K562 (cell line): Measurements from ENCODE around the gene FXR1. TPM values are rescaled to one million over a fixed set of nuclear protein-coding genes. Genes with fewer than 3 reads are reported as not detected.
A peak's percentile ranks its signal among the peaks of the same experiment; 100 is the strongest.

Experiments
- ATAC-seq: fragments of 200-7000 bp; cut with Tn5 transposase; 3 replicates; pipeline ENCODE4 v1.9.1; 2020; ENCODE audit warnings: moderate library complexity
- BruUV-seq: library from RNA; stranded (reverse); fragments of 400-500 nt; replicated peaks from 2 replicates; lab custom pipeline; 2021; lab: Mats Ljungman, UMichigan
- CTCF ChIA-PET: fragments of 300-600 bp; formaldehyde crosslinking; extraction: SDS; loops from one replicate; lab custom pipeline; 2021; ENCODE audit warnings: low intra/inter-chr PET ratio; lab: Yijun Ruan, JAX
- POLR2A ChIA-PET: fragments of 300-600, 350-650 bp; sonication (Branson Sonifier 250); formaldehyde crosslinking; extraction: SDS; loops from one replicate; lab custom pipeline; 2021; ENCODE audit warnings: antibody characterized with exemption, inconsistent platforms; lab: Yijun Ruan, JAX
- DNase-seq, 4 experiments: peaks; one replicate each; pipeline versions ENCODE4 v3.0.0 to v3.0.0-alpha.2; 2011 to 2018; ENCODE audit warnings: low spot score in 3 of 4, mixed read lengths in 3 of 4; ENCODE audit errors: extremely low read depth in 1 of 4
- FAIRE-seq: peaks from 2 replicates; lab custom pipeline; 2011; peaks lifted over from hg19 to GRCh38; lab: Jason Lieb, UNC
- H2AFZ ChIP-seq: 2 replicates; pipeline ENCODE4 v1.6.0; 2011; ENCODE audit warnings: low read depth, low read length, control low read depth, inconsistent platforms
- H3K27ac ChIP-seq: fragments of 200-600 bp; 3 replicates; pipeline ENCODE4 v1.8.0; 2011; ENCODE audit warnings: low read depth, mild to moderate bottlenecking, control low read depth, inconsistent platforms, low read length, moderate library complexity, mixed read lengths; ENCODE audit errors: extremely low read depth
- H3K27me3 ChIP-seq, 2 experiments: fragments of 300-600 bp in 1 of 2; 2 replicates in 1 of 2; 3 replicates in 1 of 2; pipeline versions ENCODE4 v1.6.0 to v1.8.0; 2011; ENCODE audit warnings: inconsistent platforms in 2 of 2, low read length in 2 of 2, mild to moderate bottlenecking in 1 of 2, mixed read lengths in 1 of 2, moderate library complexity in 1 of 2; ENCODE audit not compliant: control insufficient read depth in 2 of 2, insufficient read depth in 2 of 2
- H3K36me3 ChIP-seq: fragments of 300-600 bp; 3 replicates; pipeline ENCODE4 v1.8.0; 2011; ENCODE audit warnings: mild to moderate bottlenecking, low read length, inconsistent platforms; ENCODE audit not compliant: control insufficient read depth, insufficient read depth
- H3K4me1 ChIP-seq, 2 experiments: fragments of 200-600 bp in 1 of 2; replicated peaks in 1 of 2; 2 replicates in 1 of 2; 3 replicates in 1 of 2; pipeline versions ENCODE4 v1.5.1 to v1.8.0; 2011; ENCODE audit warnings: inconsistent platforms in 2 of 2, low read length in 2 of 2, mild to moderate bottlenecking in 1 of 2, mixed read lengths in 1 of 2, moderate library complexity in 1 of 2; ENCODE audit not compliant: control insufficient read depth in 2 of 2, insufficient read depth in 2 of 2
- H3K4me2 ChIP-seq: 2 replicates; pipeline ENCODE4 v1.6.1; 2011; ENCODE audit warnings: low read length, control low read depth, inconsistent platforms, mixed read lengths; ENCODE audit not compliant: insufficient read depth
- H3K4me3 ChIP-seq: fragments of 200-600 bp; sonication (generic), shearing (Covaris generic); 2 replicates; pipeline ENCODE4 v1.5.1; 2016; ENCODE audit warnings: control low read depth, inconsistent platforms
- H3K79me2 ChIP-seq: fragments of 200-600 bp; 3 replicates; pipeline ENCODE4 v1.8.0; 2011; ENCODE audit warnings: low read length, inconsistent platforms; ENCODE audit not compliant: control insufficient read depth, insufficient read depth
- H3K9ac ChIP-seq, 2 experiments: 2 replicates each; pipeline versions ENCODE4 v1.6.0 to v1.6.1; 2011; ENCODE audit warnings: low read depth in 2 of 2, low read length in 2 of 2, control low read depth in 1 of 2, inconsistent platforms in 1 of 2, mild to moderate bottlenecking in 1 of 2, mixed read lengths in 1 of 2; ENCODE audit not compliant: insufficient read depth in 1 of 2
- H3K9me1 ChIP-seq: one replicate; pipeline ENCODE4 v1.6.0; 2011; ENCODE audit warnings: inconsistent platforms, mild to moderate bottlenecking, low read length, moderate library complexity; ENCODE audit not compliant: control insufficient read depth, insufficient read depth
- H3K9me3 ChIP-seq: replicated peaks from 2 replicates; pipeline ENCODE4 v1.5.1; 2011; ENCODE audit warnings: low read depth, low read length, inconsistent platforms; ENCODE audit not compliant: control insufficient read depth, insufficient read depth
- H4K20me1 ChIP-seq: replicated peaks from 2 replicates; pipeline ENCODE4 v1.6.1; 2011; ENCODE audit warnings: low read length, inconsistent platforms, mixed read lengths; ENCODE audit not compliant: control insufficient read depth, insufficient read depth
- ARID2 ChIP-seq: fragments of 450-650 bp; IDR thresholded peaks from 2 replicates; pipeline ENCODE4 v1.6.1; 2017; ENCODE audit warnings: antibody characterized with exemption, mild to moderate bottlenecking
- FIP1L1 ChIP-seq: fragments of 200-400 bp; formaldehyde crosslinking; IDR thresholded peaks from 2 replicates; pipeline ENCODE4 v1.6.1; 2018; ENCODE audit warnings: mild to moderate bottlenecking, low read depth, low read length; ENCODE audit not compliant: poor library complexity, severe bottlenecking
- ILF3 ChIP-seq: fragments of 450-650 bp; IDR thresholded peaks from 2 replicates; pipeline ENCODE4 v1.6.1; 2018; ENCODE audit warnings: antibody characterized with exemption, mild to moderate bottlenecking, moderate library complexity, borderline replicate concordance
- MCM5 ChIP-seq: fragments of 450-650 bp; IDR thresholded peaks from 2 replicates; pipeline ENCODE4 v1.6.1; 2016; ENCODE audit warnings: low read depth
- PHB ChIP-seq: fragments of 250-450 bp; sonication (Bioruptor Pico); IDR thresholded peaks from 2 replicates; pipeline ENCODE4 v1.5.0; 2021
- RBM25 ChIP-seq: fragments of 200-400 bp; formaldehyde crosslinking; IDR thresholded peaks from 2 replicates; pipeline ENCODE4 v1.6.1; 2018; ENCODE audit warnings: low read length, low read depth, moderate library complexity; ENCODE audit not compliant: severe bottlenecking
- RCOR1 ChIP-seq, 2 experiments: IDR thresholded peaks; 2 replicates each; pipeline ENCODE4 v1.6.1; 2012; ENCODE audit warnings: low read depth in 2 of 2, low read length in 2 of 2, borderline replicate concordance in 1 of 2, improper control_type of control experiment in 1 of 2
- TFE3 ChIP-seq: fragments of 450-650 bp; formaldehyde crosslinking; IDR thresholded peaks from 2 replicates; pipeline ENCODE4 v1.4.0; 2020; ENCODE audit warnings: mild to moderate bottlenecking, mixed read lengths
- ZC3H8 ChIP-seq: fragments of 450-650 bp; IDR thresholded peaks from 2 replicates; pipeline ENCODE4 v1.6.1; 2017
- ZNF263 ChIP-seq: sonication (generic); formaldehyde crosslinking; IDR thresholded peaks from 2 replicates; pipeline ENCODE4 v1.8.0; 2022; ENCODE audit warnings: mild to moderate bottlenecking, missing genetic modification reagents, borderline replicate concordance
- ZNF75A ChIP-seq: fragments of 450-650 bp; formaldehyde crosslinking; IDR thresholded peaks from 2 replicates; pipeline ENCODE4 v1.4.0; 2020; ENCODE audit warnings: mild to moderate bottlenecking
- WGBS: fragments of 100-300 bp; shearing (Covaris generic); methylation state at CpG from one replicate; pipeline ENCODE4 v1.1.6; 2016; ENCODE audit warnings: low coverage, mixed read lengths; ENCODE audit not compliant: insufficient coverage; ENCODE audit errors: missing lambda C conversion rate; 5-methylcytosine and 5-hydroxymethylcytosine counted together
- in situ Hi-C: fragments of 300-500 bp; cut with MboI; formaldehyde crosslinking; loops from 4 replicates; pipeline ENCODE4 v1.15.0; 2018; ENCODE audit warnings: inconsistent platforms, mixed read lengths
- intact Hi-C: fragments of 100-400 bp; cut with micrococcal nuclease; formaldehyde crosslinking; loops from 2 replicates; pipeline ENCODE4 v1.14.2; 2022
- polyA plus RNA-seq, 8 experiments: library from polyadenylated mRNA; depleted of rRNA in 4 of 8; stranded (reverse) in 5 of 8; unstranded in 3 of 8; fragments of >200 nt; fragmentation: Nextera tagmentation in 2 of 8; fragmentation: Illumina TruSeq in 1 of 8; extraction: Ambion mirVana in 2 of 8; extraction: Trizol in 1 of 8; gene quantifications; 2 replicates each; pipeline versions ENCODE4 v1.2.1 to v1.2.3, GENCODE V29; 2011 to 2014; ENCODE audit warnings: inconsistent platforms in 1 of 8, missing spikeins in 1 of 8
- total RNA-seq, 7 experiments: library from RNA; depleted of rRNA in 6 of 7; stranded (reverse); fragments of >200 nt in 6 of 7; fragmentation: Illumina TruSeq in 2 of 7; extraction: Trizol in 2 of 7; gene quantifications; 2 replicates each; pipeline versions ENCODE4 v1.2.1 to v1.2.3, GENCODE V29; 2011 to 2021; ENCODE audit warnings: low replicate concordance in 1 of 7
- TF ChIP-seq, protein P1 (sequence below): fragments of 450-650 bp; IDR thresholded peaks from 2 replicates; pipeline ENCODE4 v1.7.0; 2016; ENCODE audit warnings: borderline replicate concordance

Gene FXR1
- total and polyA plus RNA-seq, 9 of the 15 experiments (the other 6 are each of a cell fraction or from before 2014, with no cell fraction given): 59.4 to 177 (median 136) TPM

- ChIA-PET CTCF (no interaction called here), POLR2A (interaction anchor here (0.6 to 1.1 kb wide), 4 partner anchors 8 to 176 kb away, joined by 3 read pairs; partner anchors contain the start of gene FXR1)
- H3K27ac ChIP-seq: no peak overlapping the region
- peaks cover 38% of the 10 kb centered on the region for H4K20me1 ChIP-seq
- BruUV-seq: no TSS peak
- H3K4me1 ChIP-seq: peaks cover 0 to 6% of the 10 kb centered on the region in 2 experiments; a peak in 1 of 5 replicates
- DNase-seq (no peak), ATAC-seq (peak; percentile 11; the same call in 2 of the 3 replicates), FAIRE-seq (no peak)
- 95% methylated on average over 4 of the region's 4 CpGs for WGBS
- peaks cover 43% of the 10 kb centered on the region; the same call in 2 of the 3 replicates for H3K36me3 ChIP-seq
- 0 out of 4 replicates have a peak overlapping the region, but pooled peaks of 1 of the 2 experiments have one; percentile 5 for H3K9ac ChIP-seq
- intact Hi-C loops (no loop called here), in situ Hi-C loops (no loop called here)
- no peaks in the 10 kb centered on the region for H3K9me3 ChIP-seq
- no peak overlapping the region for H3K4me3 ChIP-seq
- no peak overlapping the region for H3K4me2 ChIP-seq
- no peak overlapping the region for H2AFZ ChIP-seq
- H3K79me2 ChIP-seq: peaks cover 100% of the 10 kb centered on the region
- H3K27me3 ChIP-seq: no peaks in the 10 kb centered on the region
- no peaks in the 10 kb centered on the region for H3K9me1 ChIP-seq
- no peak for TF ChIP-seq ILF3
- no peak for TF ChIP-seq ZNF263 (CRISPR knock-in tag)
- no peak for TF ChIP-seq PHB (CRISPR knock-in tag)
- no peak for TF ChIP-seq TFE3
- TF ChIP-seq ZNF75A (CRISPR knock-in tag): no peak
- TF ChIP-seq FIP1L1: no peak
- TF ChIP-seq RBM25: no peak
- TF ChIP-seq, protein P1, sequence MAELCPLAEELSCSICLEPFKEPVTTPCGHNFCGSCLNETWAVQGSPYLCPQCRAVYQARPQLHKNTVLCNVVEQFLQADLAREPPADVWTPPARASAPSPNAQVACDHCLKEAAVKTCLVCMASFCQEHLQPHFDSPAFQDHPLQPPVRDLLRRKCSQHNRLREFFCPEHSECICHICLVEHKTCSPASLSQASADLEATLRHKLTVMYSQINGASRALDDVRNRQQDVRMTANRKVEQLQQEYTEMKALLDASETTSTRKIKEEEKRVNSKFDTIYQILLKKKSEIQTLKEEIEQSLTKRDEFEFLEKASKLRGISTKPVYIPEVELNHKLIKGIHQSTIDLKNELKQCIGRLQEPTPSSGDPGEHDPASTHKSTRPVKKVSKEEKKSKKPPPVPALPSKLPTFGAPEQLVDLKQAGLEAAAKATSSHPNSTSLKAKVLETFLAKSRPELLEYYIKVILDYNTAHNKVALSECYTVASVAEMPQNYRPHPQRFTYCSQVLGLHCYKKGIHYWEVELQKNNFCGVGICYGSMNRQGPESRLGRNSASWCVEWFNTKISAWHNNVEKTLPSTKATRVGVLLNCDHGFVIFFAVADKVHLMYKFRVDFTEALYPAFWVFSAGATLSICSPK: no peak
- TF ChIP-seq ARID2: no peak
- TF ChIP-seq RCOR1 (IDR thresholded peaks at IDR 0.05; ENCODE audit: borderline replicate concordance in 1 of 2, low read depth in 2 of 2, low read length in 2 of 2): no peak
- no peak for TF ChIP-seq MCM5
- TF ChIP-seq ZC3H8: no peak
These were observed 11.1 kb downstream of the FXR1 start for GRCh38 chr3:180923561-180923960.
